HG02884 (cell line): ENCODE measurements around the gene FAM83C.

Experiments
- ATAC-seq: cut with Tn5 transposase; IDR thresholded peaks from one replicate; pipeline ENCODE4 v1.9.1; 2021; ENCODE audit warnings: mild to moderate bottlenecking, moderate library complexity; ENCODE audit not compliant: unreplicated experiment

FAM83C gene

DNA sequence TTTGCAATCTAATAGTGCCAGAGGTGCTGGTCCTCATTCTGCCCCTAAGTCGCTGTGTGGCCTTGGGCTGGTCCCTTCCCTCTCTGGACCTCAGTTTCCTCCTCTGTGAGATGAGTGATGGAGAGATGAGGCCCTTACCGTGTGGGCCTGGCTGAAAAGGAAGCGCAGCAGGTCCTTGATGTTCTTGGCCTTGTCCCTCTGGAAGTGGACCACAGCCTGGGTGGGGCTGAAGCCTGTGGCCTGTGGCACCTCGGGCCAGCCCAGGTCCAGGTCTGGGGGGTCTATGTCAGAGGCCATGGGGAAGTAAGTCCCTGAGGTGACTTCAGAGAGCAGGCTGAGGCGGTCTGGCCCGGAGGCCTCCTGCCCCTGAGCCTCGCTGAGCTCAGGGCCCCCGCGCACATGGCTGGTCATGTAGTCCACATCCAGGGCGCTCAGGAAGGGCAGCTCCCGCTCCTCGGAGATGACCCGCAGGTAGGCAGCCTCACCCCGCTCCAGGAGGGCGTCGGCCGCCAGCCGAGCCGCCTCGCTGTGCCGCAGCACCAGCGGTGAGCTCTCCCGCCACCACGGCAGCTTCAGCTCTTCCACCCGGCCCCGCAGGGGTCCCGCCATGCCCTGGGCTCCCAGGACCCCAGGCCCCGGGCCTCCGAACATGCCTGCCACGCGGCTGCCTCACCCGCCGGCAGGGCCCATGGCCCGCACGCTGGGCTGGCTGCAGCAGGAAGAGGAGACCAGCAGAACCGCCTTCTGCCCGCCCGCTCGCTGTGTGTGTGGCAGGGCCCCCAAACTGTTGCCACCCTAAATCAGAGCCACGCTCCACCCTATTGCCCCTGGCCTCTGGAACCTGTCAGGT is at the start of gene FAM83C:
Gene FAM83C, minus strand, starts transcription at position 772 of the 850 bp plus-strand sequence. Its CDS starts 121 bp downstream, at position 651.
- no peak for ATAC-seq

DNA sequence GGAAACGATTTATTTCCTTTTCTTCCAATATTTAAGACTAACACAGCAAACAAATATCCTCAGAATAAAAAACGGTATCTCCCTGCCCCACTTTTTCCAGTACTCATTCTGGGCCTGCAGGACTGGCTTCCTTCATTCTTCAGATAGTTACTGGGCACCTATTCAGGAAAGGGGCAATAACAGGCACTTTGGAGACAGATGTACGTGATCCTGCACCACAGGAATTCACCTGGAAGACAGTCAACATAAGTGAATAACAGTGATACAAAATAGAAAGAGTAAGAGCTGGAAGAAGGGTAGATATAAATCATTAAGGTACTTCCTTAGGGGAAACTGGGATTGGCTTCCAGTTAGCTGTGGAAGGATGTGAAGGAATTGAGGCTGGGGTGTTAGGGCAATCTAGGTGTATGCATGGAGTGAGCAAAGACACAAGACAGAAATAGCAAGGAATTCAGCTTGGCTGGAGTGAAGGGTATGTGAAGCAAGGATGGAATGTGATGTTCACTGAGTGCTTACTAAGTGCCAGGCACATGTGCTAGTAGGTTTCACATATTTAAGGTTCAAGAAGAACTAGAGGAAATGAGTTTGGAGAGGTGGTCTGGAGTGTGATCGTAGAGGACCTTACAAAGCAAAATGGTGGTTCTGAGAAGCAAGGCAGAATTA is 49.3 kb upstream of the FAM83C start:
- no peak for ATAC-seq

DNA sequence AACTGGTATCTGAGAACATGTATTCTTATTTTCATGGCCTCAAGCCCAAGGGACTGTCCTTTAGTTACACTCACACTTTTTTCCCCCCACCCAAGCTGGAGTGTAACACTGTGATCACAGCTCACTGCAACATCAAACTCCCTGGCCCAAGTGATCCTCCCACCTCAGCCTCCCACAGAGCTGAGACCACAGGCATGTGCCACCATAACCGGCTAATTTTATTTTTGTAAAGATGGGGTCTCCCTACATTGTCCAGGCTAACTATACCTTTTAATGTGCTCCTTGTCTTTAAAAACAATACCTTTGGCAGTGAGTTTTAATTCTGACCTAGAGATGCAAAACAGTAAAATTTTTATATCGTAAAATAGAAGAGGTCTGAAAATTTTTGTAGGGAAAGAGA is 48.2 kb upstream of the FAM83C start:
- ATAC-seq = no peak

DNA sequence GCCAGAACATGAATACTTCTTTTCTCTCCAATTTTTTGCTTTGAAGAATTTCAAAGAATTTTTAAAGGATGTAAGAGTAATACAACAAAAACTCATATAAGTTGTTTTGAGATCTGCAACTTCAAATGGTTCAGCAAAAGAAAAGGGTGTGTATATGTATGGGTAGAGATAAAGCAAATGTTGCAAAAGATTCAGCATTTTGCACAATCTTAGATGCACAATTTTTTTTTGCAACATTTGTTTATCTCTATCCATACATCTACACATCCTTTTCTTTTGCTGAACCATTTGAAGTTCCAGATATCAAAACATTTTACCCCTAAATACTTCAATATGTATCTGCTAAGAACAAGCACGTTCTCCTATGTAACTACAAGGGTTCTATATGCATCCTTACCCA is 47.4 kb upstream of the FAM83C start:
- no peak for ATAC-seq

DNA sequence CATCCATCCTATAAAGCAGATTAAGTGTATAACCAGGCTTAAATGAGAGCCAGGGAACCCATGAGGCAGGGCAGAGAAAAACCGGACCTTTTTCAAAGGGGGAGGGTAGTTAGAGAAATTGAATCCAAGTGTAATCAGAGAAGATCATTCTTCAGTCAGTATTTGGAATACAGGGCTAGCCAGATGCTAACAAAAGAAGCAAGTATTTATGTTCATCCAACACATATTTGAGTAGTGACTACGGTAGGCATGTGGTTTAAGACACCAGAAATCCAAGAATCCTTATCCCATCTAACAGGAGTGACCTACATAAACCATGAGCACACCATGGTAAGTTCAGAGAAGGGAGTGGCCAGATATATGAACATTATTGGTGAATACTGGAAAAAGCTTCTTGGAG is 46.8 kb upstream of the FAM83C start:
- ATAC-seq = no peak

DNA sequence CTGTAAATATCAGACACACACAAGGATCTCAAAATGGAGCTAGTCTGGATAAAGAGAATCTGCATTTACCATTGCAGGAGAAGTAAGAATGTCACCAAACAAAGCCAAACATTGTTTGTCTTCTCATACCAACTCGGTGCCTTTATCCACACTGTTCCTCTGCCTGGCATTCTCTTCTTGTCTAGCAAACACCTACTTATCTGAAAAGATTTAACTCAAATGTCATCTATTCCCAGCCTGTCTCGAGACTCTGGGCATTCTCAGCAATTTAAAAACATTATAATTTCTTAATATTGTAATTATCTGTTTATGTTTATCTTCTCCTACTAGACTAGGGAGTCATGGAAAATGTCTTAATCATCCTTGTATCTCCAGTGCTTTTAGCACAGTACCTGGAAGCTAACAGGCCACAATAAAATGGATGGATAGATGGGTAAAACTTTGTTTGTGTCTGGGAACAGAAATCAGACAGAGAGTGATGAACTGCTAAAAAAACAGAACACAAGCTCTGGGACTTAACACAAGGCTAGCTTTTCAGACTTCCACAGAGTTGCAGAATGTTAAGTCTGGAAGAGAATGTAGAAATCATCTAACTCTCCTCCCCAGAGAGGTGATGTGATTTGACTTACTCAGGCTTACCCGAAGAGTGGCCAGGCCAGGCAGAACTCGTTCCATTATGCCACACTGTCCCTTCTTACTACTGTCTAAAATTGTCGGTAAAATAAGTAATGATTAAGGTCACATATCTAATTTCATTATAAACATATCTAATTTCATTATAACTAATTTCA is 42.3 kb upstream of the FAM83C start:
- ATAC-seq = no peak

DNA sequence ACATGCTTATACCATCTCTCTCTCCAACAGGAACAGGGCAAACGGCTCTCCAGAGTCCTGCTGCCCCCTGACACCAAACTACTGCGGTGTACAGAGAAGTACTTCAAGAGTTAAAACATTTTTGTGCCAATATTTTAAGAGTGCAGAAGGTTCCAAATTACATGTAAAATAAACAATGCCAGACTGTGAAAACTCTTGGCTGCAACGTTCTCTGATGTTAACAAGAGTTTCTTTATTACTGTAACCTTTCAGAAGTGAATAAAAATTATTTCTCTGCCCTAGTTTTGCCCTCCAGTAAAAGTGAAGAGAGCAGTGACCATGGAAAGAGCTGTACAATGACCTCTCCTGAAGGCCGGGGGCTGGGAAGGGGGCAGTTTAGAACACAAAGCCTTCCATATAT is 41.4 kb upstream of the FAM83C start:
- no peak for ATAC-seq

DNA sequence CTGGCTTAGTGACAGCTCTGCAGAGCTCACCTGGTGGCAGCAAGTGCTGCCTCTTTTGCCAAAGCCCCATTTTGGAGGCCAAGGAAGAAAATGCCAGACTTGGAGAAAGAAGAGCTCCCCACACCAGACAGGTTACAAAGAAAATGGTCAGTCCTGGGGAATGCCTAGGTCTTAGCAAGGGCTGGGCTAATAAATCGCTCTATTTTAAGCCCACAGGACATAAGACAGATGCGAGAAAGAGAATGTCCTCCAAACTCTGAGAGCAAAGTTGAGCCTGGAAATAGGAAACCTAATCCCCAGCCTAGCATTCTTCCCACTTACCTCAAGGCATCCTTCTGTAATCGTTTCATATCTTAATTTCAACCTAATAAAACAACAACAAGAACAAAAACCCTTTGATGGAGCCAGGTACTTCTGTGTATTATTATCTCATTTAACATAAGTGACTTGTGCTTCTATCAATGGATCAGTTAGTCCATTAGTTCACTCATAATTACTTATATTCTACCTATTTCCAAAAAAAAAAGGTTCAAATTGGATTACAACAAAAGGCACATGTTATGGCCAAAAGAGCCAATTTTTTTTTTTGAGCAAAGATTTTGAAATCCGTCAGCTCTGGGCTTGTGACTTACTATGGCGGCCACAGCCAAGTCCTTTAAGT is 40.4 kb upstream of the FAM83C start:
- no peak for ATAC-seq

DNA sequence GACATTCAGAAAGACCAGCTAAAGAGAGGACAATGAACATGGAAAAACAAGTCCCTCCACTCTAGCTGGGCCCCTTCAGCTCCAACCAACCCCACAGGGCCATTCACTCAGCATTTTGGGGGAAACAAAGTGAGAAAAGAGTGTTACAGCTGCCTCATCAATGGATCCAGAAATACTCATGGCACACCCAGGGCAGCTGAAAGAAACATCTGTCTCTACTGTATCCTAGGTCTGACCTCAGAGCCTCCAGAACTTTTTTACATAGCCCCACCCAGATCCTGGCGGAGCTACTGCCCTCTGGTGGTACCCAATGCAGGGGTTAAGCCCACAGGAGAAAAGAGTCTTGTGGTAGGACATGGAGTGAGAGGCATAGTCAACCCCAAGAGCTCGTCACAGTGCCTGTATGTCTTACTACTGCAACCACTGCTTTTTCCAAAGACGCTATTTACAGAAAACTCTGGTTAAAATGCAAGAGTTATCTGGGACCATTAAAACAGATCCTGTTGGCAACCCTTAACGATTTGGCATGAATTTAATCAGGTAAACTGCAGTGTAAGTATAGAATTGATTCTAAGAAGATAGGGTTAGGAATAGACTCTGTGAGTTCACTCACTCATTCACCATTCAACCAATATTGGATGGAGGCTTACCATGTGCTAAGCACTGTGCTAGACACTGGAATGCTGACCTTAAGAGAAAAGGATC is 37.4 kb upstream of the FAM83C start:
- no peak for ATAC-seq

DNA sequence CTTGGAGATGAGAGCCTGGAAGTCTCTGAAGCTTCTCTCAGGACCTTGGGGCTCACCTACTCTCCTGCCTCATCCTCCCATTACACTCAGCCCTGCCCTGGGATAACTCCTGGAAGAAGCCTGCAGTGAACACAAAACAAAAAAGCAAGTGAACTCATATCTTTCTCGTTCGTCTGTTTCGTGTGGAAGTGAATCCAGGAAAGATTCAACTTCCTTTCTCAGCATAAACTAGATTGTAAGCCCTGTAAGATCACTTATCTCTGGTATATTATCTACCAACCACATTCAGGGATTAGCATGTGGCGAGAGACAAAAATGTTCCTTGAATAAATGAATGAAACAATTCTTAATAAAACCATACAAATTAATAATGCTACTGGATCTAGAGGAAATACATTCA is 36.5 kb upstream of the FAM83C start:
- no peak for ATAC-seq

DNA sequence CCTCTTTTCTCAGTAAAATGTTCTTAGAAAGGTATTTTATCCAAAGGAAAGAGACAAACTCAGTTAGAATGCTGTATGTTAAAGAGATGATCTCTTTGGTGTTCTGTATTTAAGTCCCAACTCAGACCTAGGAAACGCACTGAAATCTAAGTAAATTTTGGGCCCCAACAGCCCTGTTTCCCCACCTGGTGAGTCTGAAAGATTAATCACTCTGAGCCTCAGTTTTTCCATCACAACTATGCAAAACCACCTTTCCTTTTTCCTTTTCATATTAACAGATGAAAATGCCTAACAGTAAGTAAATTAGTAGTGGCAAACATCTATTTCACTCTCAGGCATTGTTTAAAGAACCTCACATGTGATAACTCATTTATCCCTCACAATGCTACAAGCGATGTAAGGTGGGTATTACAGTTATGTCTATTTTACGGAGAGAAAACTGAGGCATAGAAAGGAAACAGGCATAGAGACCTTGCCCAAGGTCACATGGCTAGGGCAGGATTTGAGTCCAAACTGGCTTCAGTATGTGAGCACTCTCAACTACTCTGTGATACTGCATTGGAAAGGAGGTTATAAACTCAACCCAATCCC is 36.0 kb upstream of the FAM83C start:
- ATAC-seq = no peak

DNA sequence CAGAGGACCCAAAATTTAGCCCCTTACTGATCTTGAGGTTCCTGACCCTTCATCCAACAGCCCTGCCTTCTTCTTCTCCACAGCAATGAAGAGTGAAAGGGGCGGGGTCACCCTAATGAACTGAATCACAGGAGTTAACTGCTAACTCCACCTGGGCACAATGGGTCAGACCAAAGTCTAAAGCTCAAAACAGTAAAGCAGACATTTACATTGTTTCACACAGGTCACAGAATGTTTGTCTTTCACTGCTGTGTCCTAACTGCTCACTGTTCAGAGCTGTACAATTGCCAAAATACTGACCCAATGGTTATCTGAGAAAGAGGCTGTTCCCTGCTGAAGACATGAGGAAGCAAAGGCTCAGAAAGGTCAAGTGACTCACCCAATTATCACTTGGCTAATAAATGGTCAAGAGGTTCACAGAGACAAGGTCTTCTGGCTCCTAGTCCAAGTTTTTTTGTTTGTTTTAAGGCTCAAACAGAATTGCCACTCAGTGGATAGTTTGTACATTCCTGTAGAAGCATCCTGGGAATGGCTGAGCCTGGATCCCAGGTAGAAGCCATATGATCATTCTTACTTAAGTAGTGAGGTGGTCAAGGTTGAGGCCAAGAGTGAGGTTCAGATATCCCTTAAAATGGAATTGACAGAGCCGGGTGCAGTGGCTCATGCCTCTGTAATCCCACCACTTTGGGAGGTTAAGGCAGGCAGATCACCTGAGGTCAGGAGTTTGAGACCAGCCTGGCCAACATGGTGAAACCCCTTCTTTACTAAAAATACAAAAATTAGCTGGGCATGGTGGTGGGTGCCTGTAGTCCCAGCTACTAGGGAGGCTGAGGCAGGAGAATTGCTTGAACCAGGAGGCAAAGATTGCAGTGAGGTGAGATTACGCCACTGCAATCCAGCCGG is 35.1 kb upstream of the FAM83C start:
- no peak for ATAC-seq

DNA sequence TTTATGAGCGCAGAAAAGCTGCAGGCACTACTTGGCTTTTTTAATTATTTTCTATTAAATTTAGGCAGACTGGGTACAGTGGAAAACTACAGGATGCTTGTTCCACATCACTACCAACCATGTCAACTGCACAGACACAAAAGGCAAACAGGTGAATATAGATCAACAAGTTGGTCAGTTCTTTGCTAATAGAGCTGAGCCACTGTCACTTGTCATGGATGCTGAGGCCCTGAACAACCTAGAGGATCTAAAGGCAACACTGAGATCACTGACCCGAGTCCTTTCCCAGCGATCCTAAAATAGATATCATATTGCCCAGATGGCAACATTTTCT is 34.5 kb upstream of the FAM83C start:
- ATAC-seq = no peak

DNA sequence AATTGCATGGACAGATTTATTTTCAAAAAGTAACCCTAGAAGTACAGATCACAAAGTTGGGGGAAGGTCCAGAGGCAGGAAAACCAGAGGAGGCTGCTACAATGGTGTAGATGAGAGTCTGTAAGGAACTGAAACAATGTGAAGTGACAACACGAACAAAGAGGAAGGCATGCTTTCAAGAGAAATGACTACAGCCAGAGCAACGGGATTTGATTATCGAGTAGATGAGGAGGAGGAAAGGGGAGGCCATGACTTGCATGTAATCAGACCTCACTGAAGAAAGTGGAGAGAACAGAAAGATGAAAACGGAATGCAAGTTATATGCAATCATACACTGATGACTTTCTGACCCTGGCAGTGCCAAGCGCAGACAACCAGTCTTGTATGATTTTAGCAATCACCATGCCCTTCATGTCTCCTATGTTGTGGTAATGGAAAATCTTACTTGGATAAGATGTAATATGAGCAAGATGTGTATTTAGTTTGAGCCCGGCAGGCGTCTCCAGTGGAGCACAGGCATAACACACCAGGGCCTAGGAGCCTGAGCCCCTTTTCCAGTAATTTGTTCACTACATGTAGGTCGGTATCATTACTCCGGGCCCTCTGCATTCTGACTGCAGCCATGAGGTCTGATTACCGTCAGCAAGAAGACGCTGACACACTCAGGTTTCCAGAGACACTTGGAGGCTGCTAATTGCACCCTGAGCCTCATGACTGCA is 34.0 kb upstream of the FAM83C start:
- ATAC-seq = no peak

DNA sequence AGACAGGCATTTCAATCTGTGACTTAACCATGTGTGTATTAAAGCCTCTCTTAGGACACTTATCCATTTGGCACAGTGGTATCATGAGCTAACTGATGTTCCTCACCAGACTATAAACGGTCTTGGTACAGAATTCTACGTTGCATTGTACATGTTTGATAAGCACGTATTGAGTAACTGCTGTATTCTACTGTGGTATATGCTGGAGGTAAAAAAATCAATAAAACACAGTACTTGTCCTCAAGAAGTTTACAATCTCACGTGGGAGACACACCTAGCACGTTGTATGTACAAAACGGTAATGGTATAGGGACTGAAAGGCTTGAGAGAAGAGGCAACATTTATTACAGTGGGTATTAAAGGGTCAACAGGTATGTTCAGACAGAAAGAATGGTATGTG is 33.2 kb upstream of the FAM83C start:
- no peak for ATAC-seq

DNA sequence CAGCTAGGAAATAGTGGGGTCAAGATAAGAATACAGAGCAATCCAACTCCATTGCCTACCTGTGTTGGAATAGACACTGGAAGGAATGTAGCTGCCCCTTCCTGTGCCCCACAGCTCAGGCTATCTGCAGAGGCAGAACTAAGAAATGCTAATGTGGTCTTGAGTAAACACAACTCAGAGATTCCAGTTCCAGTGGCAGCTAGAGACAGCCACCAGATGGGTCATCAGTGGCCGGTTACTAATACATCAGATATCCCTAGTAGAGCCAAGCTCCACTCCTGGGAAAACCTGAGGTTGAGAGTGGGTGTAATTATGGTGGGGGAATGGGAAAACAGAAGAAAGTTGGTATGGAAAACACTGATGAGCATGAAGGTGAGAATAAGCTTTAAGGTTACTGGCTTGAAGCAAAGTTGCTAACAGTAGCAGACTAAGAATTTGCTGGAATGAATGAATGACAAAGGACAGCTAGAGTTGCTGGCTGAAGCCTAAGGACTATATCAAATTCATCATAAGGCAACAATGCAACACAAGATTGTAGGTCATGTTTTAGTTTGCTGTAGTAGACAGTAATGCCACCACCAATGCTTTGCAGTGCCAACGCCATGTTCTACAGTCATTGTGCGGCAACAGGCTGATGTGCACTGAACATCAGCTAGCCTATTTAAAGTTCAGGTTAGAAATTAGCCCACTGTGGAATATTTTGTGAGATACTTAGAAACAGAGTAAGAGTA is 28.3 kb upstream of the FAM83C start:
- ATAC-seq = no peak

DNA sequence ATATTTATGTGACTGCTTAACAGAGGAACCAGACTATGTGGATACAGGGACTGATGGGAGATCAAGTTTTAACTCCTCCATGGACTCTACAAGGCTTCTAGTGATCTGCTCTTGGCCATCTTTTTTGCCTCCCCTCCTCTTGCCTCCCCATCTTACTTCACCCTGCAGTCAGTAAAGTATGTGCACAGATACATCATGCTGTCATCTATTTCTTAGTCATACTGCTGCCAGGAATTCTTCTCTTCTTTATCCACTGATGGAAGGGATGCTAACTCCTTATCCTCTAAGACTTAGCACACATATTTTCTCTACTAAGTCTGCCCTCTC is 27.6 kb upstream of the FAM83C start:
- no peak for ATAC-seq

DNA sequence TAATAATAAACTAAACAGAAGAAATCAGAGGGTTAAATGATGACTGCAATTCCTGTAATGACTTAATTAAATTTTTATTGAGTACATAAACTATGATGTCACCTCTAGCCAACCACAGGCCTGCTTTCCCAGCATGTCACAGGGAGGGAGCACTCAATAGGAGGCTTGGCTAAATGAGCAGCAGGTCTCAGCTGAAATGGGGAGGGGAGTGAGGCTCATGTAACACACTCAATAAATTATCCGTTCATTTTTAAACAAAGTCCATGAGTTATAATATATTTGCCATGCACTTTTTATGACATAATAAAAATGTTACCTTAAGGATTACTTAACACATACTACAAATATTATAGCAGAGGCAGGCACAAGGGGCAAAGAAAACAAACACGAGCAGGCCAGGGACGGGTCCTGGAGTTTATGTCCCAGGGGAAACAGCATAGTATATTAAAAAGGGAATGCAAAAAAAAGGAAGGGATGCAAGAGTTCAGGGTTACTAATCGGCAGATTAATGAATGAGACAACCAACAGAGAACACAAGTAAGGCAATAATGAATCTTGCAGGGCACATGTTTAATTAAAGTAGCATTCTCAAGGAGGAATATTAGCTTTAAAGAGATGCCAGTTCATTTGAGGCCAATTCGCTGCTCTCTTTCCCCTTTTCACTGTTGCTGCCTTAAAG is 27.1 kb upstream of the FAM83C start:
- ATAC-seq = no peak
